Skeletal muscle cell (primary cell): ENCODE measurements around the gene IL2RG.

Experiments used
- DNase-seq: peaks from one replicate; pipeline ENCODE4 v3.0.0-alpha.2; 2010; ENCODE audit warnings: low read depth
- H3K4me3 ChIP-seq: 2 replicates; pipeline ENCODE4 v1.5.1; 2011; ENCODE audit warnings: low read depth, mild to moderate bottlenecking, control low read depth, low read length, moderate library complexity

IL2RG gene

GRCh38 chrX:71111921-71112431, 599 bp upstream of the IL2RG start:
- DNase-seq, result no peak
- H3K4me3 ChIP-seq, result no peak overlapping the region

GRCh38 chrX:71109051-71109450, 2.3 kb downstream of the IL2RG start:
- H3K4me3 ChIP-seq, result no peak overlapping the region
- no peak for DNase-seq

GRCh38 chrX:71107762-71108360, 3.5 kb downstream of the IL2RG start:
- no peak overlapping the region for H3K4me3 ChIP-seq
- no peak for DNase-seq

- DNase-seq, result no peak
- no peak overlapping the region for H3K4me3 ChIP-seq
Measured at GRCh38 chrX:71107245-71107644, 4.1 kb downstream of the IL2RG start.

- DNase-seq, result no peak
- no peak within 1 kb of the TSS for H3K4me3 ChIP-seq
Measured at GRCh38 chrX:71106427-71106826, 5.0 kb downstream of the IL2RG start, which contains the start of gene CXorf65. Gene CXorf65 (minus strand): TSS chrX:71106740. CDS start chrX:71106556, 184 bp downstream.

GRCh38 chrX:71105628-71106027, 5.7 kb downstream of the IL2RG start:
- H3K4me3 ChIP-seq, result no peak overlapping the region
- no peak for DNase-seq

GRCh38 chrX:71103110-71103983, 8.0 kb downstream of the IL2RG start:
- DNase-seq, result no peak
- no peak overlapping the region for H3K4me3 ChIP-seq

- no peak for DNase-seq
- H3K4me3 ChIP-seq, result no peak overlapping the region
Measured at GRCh38 chrX:71102292-71102691, 9.1 kb downstream of the IL2RG start.

GRCh38 chrX:71100581-71101505, 10.5 kb downstream of the IL2RG start:
- no peak for DNase-seq
- no peak overlapping the region for H3K4me3 ChIP-seq

GRCh38 chrX:71099736-71100135, 11.6 kb downstream of the IL2RG start:
- no peak overlapping the region for H3K4me3 ChIP-seq
- DNase-seq, result no peak

- no peak for DNase-seq
- no peak overlapping the region for H3K4me3 ChIP-seq
Measured at GRCh38 chrX:71098951-71099506, 12.3 kb downstream of the IL2RG start.

GRCh38 chrX:71098302-71098701, 13.1 kb downstream of the IL2RG start:
- H3K4me3 ChIP-seq, result no peak overlapping the region
- DNase-seq, result no peak

- DNase-seq, result no peak
- H3K4me3 ChIP-seq, result peak overlapping the region; percentile 62
Measured at GRCh38 chrX:71096760-71097032, 14.7 kb downstream of the IL2RG start.

GRCh38 chrX:71095981-71096759, 15.2 kb downstream of the IL2RG start:
- peak overlapping the region; percentile 62 for H3K4me3 ChIP-seq
- DNase-seq, result no peak

GRCh38 chrX:71095555-71095980, 15.8 kb downstream of the IL2RG start, which contains the start of gene FOXO4:
Gene FOXO4 (plus strand): TSS chrX:71095851. CDS start chrX:71096529, 678 bp downstream.
- peak; percentile 42 for DNase-seq

GRCh38 chrX:71095033-71095432, 16.3 kb downstream of the IL2RG start:
- no peak for DNase-seq
- H3K4me3 ChIP-seq, result peak overlapping the region; percentile 62

More at GRCh38 chrX:71095555-71095980, 15.8 kb downstream of the IL2RG start, which contains the start of gene FOXO4:
- peak within 1 kb of the TSS; percentile 62 for H3K4me3 ChIP-seq

GRCh38 chrX:71091263-71091662, 20.1 kb downstream of the IL2RG start:
- DNase-seq, result no peak
- H3K4me3 ChIP-seq, result no peak overlapping the region

- H3K4me3 ChIP-seq, result no peak overlapping the region
- no peak for DNase-seq
Measured at GRCh38 chrX:71085900-71086299, 25.5 kb downstream of the IL2RG start.

GRCh38 chrX:71082822-71083221, 28.6 kb downstream of the IL2RG start:
- no peak for DNase-seq
- no peak overlapping the region for H3K4me3 ChIP-seq
